ENCODE data around the gene VAV3.

DNA sequence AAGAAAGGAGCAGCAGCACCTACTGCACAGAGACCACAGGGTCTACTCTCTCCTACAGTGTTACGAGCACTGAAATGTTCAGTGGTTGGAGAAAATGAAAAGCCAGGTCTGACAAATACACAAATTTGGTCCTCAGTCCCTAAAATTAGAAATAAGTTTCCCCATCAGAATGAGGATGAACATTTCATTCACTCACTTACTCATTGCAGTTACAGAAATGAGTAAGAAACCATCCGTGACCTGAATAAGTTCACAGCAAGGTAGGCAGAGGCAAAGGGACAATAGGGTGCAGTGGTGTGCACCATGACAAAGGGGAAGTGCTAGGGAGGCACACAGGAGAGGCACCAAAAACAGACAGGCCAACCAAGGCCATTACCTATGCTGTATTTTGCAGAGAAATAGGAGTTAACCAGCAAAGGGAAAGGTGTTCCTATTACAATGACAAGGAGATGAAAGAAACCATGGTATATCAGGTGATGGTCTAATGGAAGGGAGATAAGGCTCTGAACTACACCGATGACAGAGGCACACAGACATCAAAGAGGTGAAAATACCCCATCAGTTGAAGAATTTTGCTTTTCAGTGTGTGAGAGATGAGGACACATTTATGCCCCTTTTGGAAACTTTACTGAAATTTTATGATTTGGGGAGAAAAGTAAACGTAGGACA is 29.4 kb downstream of the VAV3 start:
- TF ChIP-seq, protein P1, sequence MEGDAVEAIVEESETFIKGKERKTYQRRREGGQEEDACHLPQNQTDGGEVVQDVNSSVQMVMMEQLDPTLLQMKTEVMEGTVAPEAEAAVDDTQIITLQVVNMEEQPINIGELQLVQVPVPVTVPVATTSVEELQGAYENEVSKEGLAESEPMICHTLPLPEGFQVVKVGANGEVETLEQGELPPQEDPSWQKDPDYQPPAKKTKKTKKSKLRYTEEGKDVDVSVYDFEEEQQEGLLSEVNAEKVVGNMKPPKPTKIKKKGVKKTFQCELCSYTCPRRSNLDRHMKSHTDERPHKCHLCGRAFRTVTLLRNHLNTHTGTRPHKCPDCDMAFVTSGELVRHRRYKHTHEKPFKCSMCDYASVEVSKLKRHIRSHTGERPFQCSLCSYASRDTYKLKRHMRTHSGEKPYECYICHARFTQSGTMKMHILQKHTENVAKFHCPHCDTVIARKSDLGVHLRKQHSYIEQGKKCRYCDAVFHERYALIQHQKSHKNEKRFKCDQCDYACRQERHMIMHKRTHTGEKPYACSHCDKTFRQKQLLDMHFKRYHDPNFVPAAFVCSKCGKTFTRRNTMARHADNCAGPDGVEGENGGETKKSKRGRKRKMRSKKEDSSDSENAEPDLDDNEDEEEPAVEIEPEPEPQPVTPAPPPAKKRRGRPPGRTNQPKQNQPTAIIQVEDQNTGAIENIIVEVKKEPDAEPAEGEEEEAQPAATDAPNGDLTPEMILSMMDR (IDR thresholded peaks at IDR 0.05; ENCODE audit: insufficient read depth, low read depth, low read length): no peak
- no peak for TF ChIP-seq EZH2 (IDR thresholded peaks at IDR 0.05; ENCODE audit: insufficient read depth, low read length)

All from astrocyte (in vitro differentiated cells and primary cell).